Globus pallidus (tissue), 1 donor: ENCODE results near the gene SMIM38.
"Not testable (repeated sequence)": the region's sequence is repeated elsewhere in the genome, so short reads cannot be mapped to it uniquely, and the experiment has no call there.

ENCODE experiments used
- DNase-seq: peaks from one replicate; pipeline ENCODE4 v3.0.0-alpha.2; 2015; ENCODE audit warnings: low spot score

SMIM38 gene

GRCh38 chr11:69122326-69122629, 33.5 kb upstream of the SMIM38 start:
- no peak for DNase-seq

GRCh38 chr11:69122630-69123431, 32.9 kb upstream of the SMIM38 start:
- DNase-seq: no peak

GRCh38 chr11:69123593-69124545, 31.9 kb upstream of the SMIM38 start:
- no peak for DNase-seq

GRCh38 chr11:69125861-69126260, 29.9 kb upstream of the SMIM38 start:
- no peak for DNase-seq

GRCh38 chr11:69126286-69126685, 29.4 kb upstream of the SMIM38 start:
- DNase-seq: no peak

- DNase-seq: no peak
Observed at GRCh38 chr11:69127081-69127850, 28.5 kb upstream of the SMIM38 start.

GRCh38 chr11:69127884-69128283, 27.9 kb upstream of the SMIM38 start:
- DNase-seq: no peak

GRCh38 chr11:69129053-69129452, 26.7 kb upstream of the SMIM38 start:
- no peak for DNase-seq

- DNase-seq: no peak
Observed at GRCh38 chr11:69129647-69130046, 26.1 kb upstream of the SMIM38 start.

GRCh38 chr11:69130654-69131053, 25.1 kb upstream of the SMIM38 start:
- no peak for DNase-seq

- no peak for DNase-seq
Observed at GRCh38 chr11:69131121-69131566, 24.6 kb upstream of the SMIM38 start.

- peak; percentile 43 for DNase-seq
Observed at GRCh38 chr11:69131644-69132300, 24.0 kb upstream of the SMIM38 start.

GRCh38 chr11:69132301-69132670, 23.4 kb upstream of the SMIM38 start:
- DNase-seq: no peak

GRCh38 chr11:69133251-69133650, 22.5 kb upstream of the SMIM38 start:
- DNase-seq: no peak

- not testable (repeated sequence) for DNase-seq
Observed at GRCh38 chr11:69134182-69134581, 21.6 kb upstream of the SMIM38 start.

- no peak for DNase-seq
Observed at GRCh38 chr11:69134957-69135356, 20.8 kb upstream of the SMIM38 start.

GRCh38 chr11:69135420-69136363, 20.0 kb upstream of the SMIM38 start:
- no peak for DNase-seq

- DNase-seq: no peak
Observed at GRCh38 chr11:69136471-69136870, 19.3 kb upstream of the SMIM38 start.

GRCh38 chr11:69137151-69137844, 18.4 kb upstream of the SMIM38 start:
- DNase-seq: no peak

GRCh38 chr11:69138265-69138664, 17.5 kb upstream of the SMIM38 start:
- DNase-seq: no peak
